ENCODE data around the gene ARL16.

ARL16 gene

GRCh38 chr17:81694810-81695209, 11.2 kb upstream of the ARL16 start:
- DNase-seq: no peak

- no peak for DNase-seq
Observed at GRCh38 chr17:81693509-81694210, 10.1 kb upstream of the ARL16 start.

- no peak for DNase-seq
Observed at GRCh38 chr17:81691608-81692007, 8.0 kb upstream of the ARL16 start.

GRCh38 chr17:81691196-81691595, 7.6 kb upstream of the ARL16 start:
- no peak for DNase-seq

- DNase-seq: no peak
Observed at GRCh38 chr17:81690549-81690948, 7.0 kb upstream of the ARL16 start.

GRCh38 chr17:81690066-81690465, 6.5 kb upstream of the ARL16 start:
- no peak for DNase-seq

- DNase-seq: no peak
Observed at GRCh38 chr17:81688616-81689015, 5.0 kb upstream of the ARL16 start.

- no peak for DNase-seq
Observed at GRCh38 chr17:81687770-81688541, 4.4 kb upstream of the ARL16 start.

- DNase-seq: no peak
Observed at GRCh38 chr17:81686614-81687013, 3.0 kb upstream of the ARL16 start.

GRCh38 chr17:81685108-81685507, 1.5 kb upstream of the ARL16 start:
- peak; percentile 32 for DNase-seq

- DNase-seq: no peak
Observed at GRCh38 chr17:81684442-81684911, 880 bp upstream of the ARL16 start.

- peak; percentile 72 for DNase-seq
Observed at GRCh38 chr17:81683208-81683583, 401 bp downstream of the ARL16 start.

- peak; percentile 72 for DNase-seq
Observed at GRCh38 chr17:81682565-81683207, 911 bp downstream of the ARL16 start.

- DNase-seq: peak; percentile 89
Observed at GRCh38 chr17:81681672-81682071, 1.9 kb downstream of the ARL16 start.

- no peak for DNase-seq
Observed at GRCh38 chr17:81680150-81680549, 3.4 kb downstream of the ARL16 start.

GRCh38 chr17:81676906-81677305, 6.7 kb downstream of the ARL16 start:
- DNase-seq: no peak

- peak; percentile 62 for DNase-seq
Observed at GRCh38 chr17:81675515-81676221, 7.9 kb downstream of the ARL16 start.

GRCh38 chr17:81673561-81674258, 9.9 kb downstream of the ARL16 start:
- DNase-seq: no peak

- DNase-seq: no peak
Observed at GRCh38 chr17:81672954-81673353, 10.6 kb downstream of the ARL16 start.

- DNase-seq: no peak
Observed at GRCh38 chr17:81672504-81672903, 11.1 kb downstream of the ARL16 start.

- DNase-seq: no peak
Observed at GRCh38 chr17:81667754-81668153, 15.8 kb downstream of the ARL16 start.

- DNase-seq: peak; percentile 99
Observed at GRCh38 chr17:81666342-81667191, 17.0 kb downstream of the ARL16 start, which contains the start of the genes CCDC137 and OXLD1. CCDC137 (plus strand) TSS chr17:81666737; CDS start chr17:81666767, 30 bp downstream. OXLD1 (minus strand) TSS chr17:81666605; CDS start chr17:81666577, 28 bp downstream.
